Neural progenitor cell (in vitro differentiated cells): ENCODE results near the gene SAMD8. TPM values are rescaled to one million over a fixed set of nuclear protein-coding genes. Genes with fewer than 3 reads are reported as not detected.

ENCODE experiments used
- DNase-seq: peaks from one replicate; pipeline ENCODE4 v3.0.0-alpha.2; 2016; ENCODE audit warnings: low spot score
- H2AFZ ChIP-seq: fragments of 200-600 bp; sonication (generic); replicated peaks from 2 replicates; pipeline ENCODE4 v1.6.1; 2016; ENCODE audit warnings: antibody characterized with exemption
- H3F3A ChIP-seq: fragments of 200-600 bp; sonication (generic); 2 replicates; pipeline ENCODE4 v1.6.1; 2016; ENCODE audit warnings: antibody characterized with exemption, low read depth
- H3K27ac ChIP-seq: fragments of 200-600 bp; sonication (generic); 2 replicates; pipeline ENCODE4 v1.5.1; 2016; ENCODE audit warnings: mild to moderate bottlenecking
- H3K27me3 ChIP-seq: fragments of 200-600 bp; sonication (generic); 2 replicates; pipeline ENCODE4 v1.6.1; 2016; ENCODE audit warnings: mild to moderate bottlenecking, moderate library complexity
- H3K36me3 ChIP-seq: fragments of 200-600 bp; sonication (generic); 2 replicates; pipeline ENCODE4 v1.5.1; 2016
- H3K4me1 ChIP-seq: fragments of 200-600 bp; sonication (generic); 2 replicates; pipeline ENCODE4 v1.6.1; 2016; ENCODE audit warnings: mixed run types
- H3K4me2 ChIP-seq: fragments of 200-600 bp; sonication (generic); 2 replicates; pipeline ENCODE4 v1.6.1; 2016
- H3K4me3 ChIP-seq: fragments of 200-600 bp; sonication (generic); 2 replicates; pipeline ENCODE4 v1.5.1; 2016
- H3K79me2 ChIP-seq: fragments of 200-600 bp; sonication (generic); 2 replicates; pipeline ENCODE4 v1.6.1; 2016; ENCODE audit warnings: low read depth
- H3K9ac ChIP-seq: fragments of 200-600 bp; sonication (generic); 2 replicates; pipeline ENCODE4 v1.6.1; 2016
- H3K9me3 ChIP-seq: fragments of 200-600 bp; sonication (generic); 2 replicates; pipeline ENCODE4 v1.5.1; 2016; ENCODE audit warnings: low read depth
- H4K20me1 ChIP-seq: fragments of 200-600 bp; sonication (generic); 2 replicates; pipeline ENCODE4 v1.6.1; 2016; ENCODE audit warnings: low read depth
- H3K27ac Mint-ChIP-seq: 3 replicates; pipeline ENCODE4 v1.8.0; 2021; ENCODE audit warnings: mixed read lengths
- H3K27me3 Mint-ChIP-seq: 2 replicates; pipeline ENCODE4 v1.8.0; 2022; ENCODE audit warnings: low read depth, mild to moderate bottlenecking, inconsistent platforms, moderate library complexity, mixed read lengths; ENCODE audit not compliant: insufficient read depth
- H3K36me3 Mint-ChIP-seq: 3 replicates; pipeline ENCODE4 v1.8.0; 2021; ENCODE audit warnings: mixed read lengths
- H3K4me1 Mint-ChIP-seq: 3 replicates; pipeline ENCODE4 v1.8.0; 2021; ENCODE audit warnings: mixed read lengths
- H3K4me3 Mint-ChIP-seq: 3 replicates; pipeline ENCODE4 v1.8.0; 2021; ENCODE audit warnings: mild to moderate bottlenecking, moderate library complexity, mixed read lengths
- H3K9me3 Mint-ChIP-seq: 3 replicates; pipeline ENCODE4 v1.8.0; 2020; ENCODE audit warnings: mixed read lengths
- EZH2 ChIP-seq: fragments of 200-600 bp; sonication (generic); IDR thresholded peaks from 2 replicates; pipeline ENCODE4 v1.6.1; 2017; ENCODE audit warnings: antibody characterized with exemption, mild to moderate bottlenecking, moderate library complexity
- EZH2phosphoT487 ChIP-seq: fragments of 200-600 bp; sonication (generic); IDR thresholded peaks from 2 replicates; pipeline ENCODE4 v1.6.1; 2017; ENCODE audit warnings: antibody characterized with exemption
- total RNA-seq: library from RNA; depleted of rRNA; stranded (reverse); fragments of >200 nt; gene quantifications from 2 replicates; pipeline ENCODE4 v1.2.3, GENCODE V29; 2015; ENCODE audit warnings: low replicate concordance
- TF ChIP-seq, protein P1 (sequence below): fragments of 200-600 bp; sonication (generic); IDR thresholded peaks from 2 replicates; pipeline ENCODE4 v1.5.1; 2017; ENCODE audit warnings: antibody characterized with exemption, mild to moderate bottlenecking

SAMD8 gene
- total RNA-seq, 1 donor from 2014 or later, result 39.5 TPM

DNA sequence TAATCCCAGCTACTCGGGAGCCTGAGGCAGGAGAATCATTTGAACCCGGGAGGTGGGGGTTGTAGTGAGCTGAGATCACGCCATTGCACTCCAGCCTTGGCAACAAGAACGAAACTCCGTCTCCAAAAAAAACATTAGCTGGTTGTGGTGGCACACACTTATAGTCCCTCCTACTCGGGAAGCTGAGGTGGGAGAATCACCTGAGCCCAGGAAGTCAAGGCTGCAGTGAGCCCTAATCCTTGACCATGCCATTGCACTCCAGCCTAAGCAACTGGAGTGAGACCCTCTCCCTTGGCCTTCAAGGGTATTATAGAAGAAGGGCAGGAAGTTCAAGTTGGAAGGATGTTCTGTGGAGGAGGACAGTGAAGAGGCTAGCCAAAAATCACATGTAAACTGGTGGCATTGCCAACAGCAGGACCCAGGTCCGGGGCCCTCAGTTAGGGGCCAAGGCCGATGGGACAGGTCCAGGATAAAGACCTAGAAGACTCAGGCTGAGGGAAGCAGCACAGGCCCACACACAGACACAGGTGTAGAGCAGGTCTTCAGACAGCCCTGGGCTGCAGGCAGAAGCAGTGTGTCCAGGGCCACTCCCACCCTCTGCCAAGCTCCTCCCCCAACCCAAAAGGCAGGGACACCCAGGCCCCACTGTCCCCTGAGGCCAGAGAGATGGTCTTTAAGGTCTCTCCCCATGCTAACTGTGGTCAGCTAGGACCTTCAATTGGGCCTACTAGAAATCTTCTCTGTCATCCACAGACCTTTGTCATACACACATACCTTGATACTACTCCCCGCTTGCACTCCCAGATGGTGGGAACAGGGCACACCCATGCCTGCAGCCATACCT lies 8.4 kb upstream of the SAMD8 start:
- H3K27ac ChIP-seq, result no peak overlapping the region
- peaks cover 14% of the 10 kb centered on the region for H3F3A ChIP-seq
- Mint-ChIP-seq H3K36me3 (no peaks in the 10 kb centered on the region), H3K27me3 (peaks cover 10% of the 10 kb centered on the region), H3K4me3 (no peak overlapping the region), H3K4me1 (peaks cover 23% of the 10 kb centered on the region), H3K9me3 (no peaks in the 10 kb centered on the region), H3K27ac (no peak overlapping the region)
- no peaks in the 10 kb centered on the region for H4K20me1 ChIP-seq
- H3K4me1 ChIP-seq, result peaks cover 10% of the 10 kb centered on the region
- H3K27me3 ChIP-seq, result no peaks in the 10 kb centered on the region
- no peaks in the 10 kb centered on the region for H3K79me2 ChIP-seq
- H3K36me3 ChIP-seq, result no peaks in the 10 kb centered on the region
- no peak for TF ChIP-seq EZH2
- H3K9me3 ChIP-seq, result no peaks in the 10 kb centered on the region
- no peak overlapping the region for H3K4me3 ChIP-seq
- no peak overlapping the region for H3K9ac ChIP-seq
- DNase-seq, result no peak
- no peak overlapping the region for H2AFZ ChIP-seq
- no peak overlapping the region for H3K4me2 ChIP-seq

DNA sequence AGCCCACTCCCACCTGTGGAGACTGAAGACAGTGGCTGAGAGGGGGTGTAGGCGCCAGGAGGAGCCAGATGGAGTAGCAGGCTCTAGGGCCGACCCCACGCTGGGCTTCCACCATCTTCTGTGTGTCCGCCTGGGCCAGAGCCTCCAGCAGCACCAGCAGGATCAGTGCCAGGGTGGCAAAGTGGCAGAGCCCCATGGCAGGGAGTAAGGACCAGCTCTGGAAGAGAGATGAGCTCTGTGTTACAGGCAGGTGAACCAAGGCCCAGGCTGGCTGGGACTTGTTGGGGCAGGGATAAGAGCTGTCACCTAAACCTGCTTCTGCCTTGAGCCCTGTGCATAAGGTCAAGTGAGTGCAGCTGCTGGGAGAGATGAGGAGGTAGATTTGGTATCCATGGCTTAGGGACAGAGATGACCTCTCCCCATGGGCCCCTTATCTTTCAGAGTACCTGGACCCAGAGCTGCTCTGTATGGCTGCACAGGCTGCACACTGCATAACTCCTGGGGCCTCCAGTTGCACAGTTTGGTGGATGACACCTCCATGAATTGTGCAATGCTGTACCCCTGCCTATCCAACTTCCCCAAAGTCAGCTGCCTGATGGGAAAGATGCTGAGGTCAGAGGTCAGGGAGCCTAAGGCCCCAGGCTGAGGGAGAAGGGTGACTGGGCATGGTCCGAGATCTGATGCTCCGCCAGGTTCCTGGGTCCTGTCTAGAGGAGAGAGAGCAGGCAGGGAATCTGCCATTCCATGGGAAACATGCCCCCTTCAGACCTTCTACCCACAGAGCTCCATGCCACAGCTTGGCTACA lies 7.4 kb upstream of the SAMD8 start:
- no peaks in the 10 kb centered on the region for H3K9me3 ChIP-seq
- no peaks in the 10 kb centered on the region for H3K36me3 ChIP-seq
- H3K27ac ChIP-seq, result no peak overlapping the region
- H3K4me3 ChIP-seq, result no peak overlapping the region
- no peaks in the 10 kb centered on the region for H3K79me2 ChIP-seq
- H3K27me3 ChIP-seq, result no peaks in the 10 kb centered on the region
- no peak overlapping the region for H3K9ac ChIP-seq
- no peaks in the 10 kb centered on the region for H3K36me3 Mint-ChIP-seq
- TF ChIP-seq, protein P1, sequence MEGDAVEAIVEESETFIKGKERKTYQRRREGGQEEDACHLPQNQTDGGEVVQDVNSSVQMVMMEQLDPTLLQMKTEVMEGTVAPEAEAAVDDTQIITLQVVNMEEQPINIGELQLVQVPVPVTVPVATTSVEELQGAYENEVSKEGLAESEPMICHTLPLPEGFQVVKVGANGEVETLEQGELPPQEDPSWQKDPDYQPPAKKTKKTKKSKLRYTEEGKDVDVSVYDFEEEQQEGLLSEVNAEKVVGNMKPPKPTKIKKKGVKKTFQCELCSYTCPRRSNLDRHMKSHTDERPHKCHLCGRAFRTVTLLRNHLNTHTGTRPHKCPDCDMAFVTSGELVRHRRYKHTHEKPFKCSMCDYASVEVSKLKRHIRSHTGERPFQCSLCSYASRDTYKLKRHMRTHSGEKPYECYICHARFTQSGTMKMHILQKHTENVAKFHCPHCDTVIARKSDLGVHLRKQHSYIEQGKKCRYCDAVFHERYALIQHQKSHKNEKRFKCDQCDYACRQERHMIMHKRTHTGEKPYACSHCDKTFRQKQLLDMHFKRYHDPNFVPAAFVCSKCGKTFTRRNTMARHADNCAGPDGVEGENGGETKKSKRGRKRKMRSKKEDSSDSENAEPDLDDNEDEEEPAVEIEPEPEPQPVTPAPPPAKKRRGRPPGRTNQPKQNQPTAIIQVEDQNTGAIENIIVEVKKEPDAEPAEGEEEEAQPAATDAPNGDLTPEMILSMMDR, result no peak
- TF ChIP-seq EZH2 (no peak), EZH2phosphoT487 (no peak)
- no peak overlapping the region for H3K4me2 ChIP-seq
- H4K20me1 ChIP-seq, result no peaks in the 10 kb centered on the region
- no peak for DNase-seq
- H3K4me1 ChIP-seq, result peaks cover 10% of the 10 kb centered on the region
- peaks cover 30% of the 10 kb centered on the region for H3K4me1 Mint-ChIP-seq
- peaks cover 22% of the 10 kb centered on the region for H3F3A ChIP-seq
- H3K27ac Mint-ChIP-seq, result no peak overlapping the region
- peaks cover 13% of the 10 kb centered on the region for H3K27me3 Mint-ChIP-seq
- H2AFZ ChIP-seq, result no peak overlapping the region
- H3K4me3 Mint-ChIP-seq, result no peak overlapping the region
- no peaks in the 10 kb centered on the region for H3K9me3 Mint-ChIP-seq

DNA sequence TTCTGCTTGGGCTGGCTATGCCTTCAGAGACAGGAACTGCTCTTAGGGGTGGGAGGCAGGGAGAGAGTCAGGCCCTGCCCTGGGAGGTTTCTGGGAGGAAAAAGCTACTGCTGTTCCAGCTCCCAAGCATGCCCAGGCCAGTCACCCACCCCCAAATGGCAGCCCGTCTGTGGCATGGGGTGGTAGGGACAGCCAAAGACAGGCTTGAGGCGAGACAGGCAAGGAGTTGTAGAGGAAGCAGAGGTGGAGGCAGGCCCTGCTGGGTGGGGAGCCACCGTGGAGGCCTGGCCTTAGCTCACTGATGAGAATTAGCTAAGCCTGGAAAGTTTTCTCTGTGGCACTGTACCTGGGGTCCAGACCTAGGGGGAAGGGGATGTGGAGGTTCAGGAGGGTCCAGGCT lies 6.6 kb upstream of the SAMD8 start:
- Histone ChIP-seq H3K9me3 (no peaks in the 10 kb centered on the region), H3K27me3 (no peaks in the 10 kb centered on the region), H3K4me1 (peaks cover 10% of the 10 kb centered on the region), H4K20me1 (no peaks in the 10 kb centered on the region), H3F3A (peaks cover 28% of the 10 kb centered on the region), H3K36me3 (no peaks in the 10 kb centered on the region), H3K9ac (no peak overlapping the region), H3K79me2 (no peaks in the 10 kb centered on the region), H3K27ac (no peak overlapping the region), H2AFZ (peak overlapping the region; percentile 42), H3K4me3 (no peak overlapping the region), H3K4me2 (no peak overlapping the region)
- Mint-ChIP-seq H3K4me1 (peaks cover 31% of the 10 kb centered on the region), H3K4me3 (no peak overlapping the region), H3K27ac (no peak overlapping the region), H3K27me3 (peaks cover 13% of the 10 kb centered on the region), H3K9me3 (no peaks in the 10 kb centered on the region), H3K36me3 (no peaks in the 10 kb centered on the region)
- TF ChIP-seq, protein P1, result no peak
- TF ChIP-seq EZH2 (no peak), EZH2phosphoT487 (no peak)
- no peak for DNase-seq
